B cell (primary cell): ENCODE results near the gene SLC23A3. TPM values are rescaled to one million over a fixed set of nuclear protein-coding genes. Genes with fewer than 3 reads are reported as not detected.

ENCODE experiments used
- ATAC-seq: fragments of 200-7000 bp; cut with Tn5 transposase; one replicate; pipeline ENCODE4 v1.10.0; 2021; ENCODE audit warnings: low read depth, mild to moderate bottlenecking, moderate number of reproducible peaks, moderate library complexity
- CTCF ChIA-PET: fragments of 350-600 bp; sonication (Branson Sonifier 250); formaldehyde crosslinking; loops from one replicate; lab custom pipeline; 2021; ENCODE audit warnings: antibody characterized with exemption, inconsistent platforms; lab: Charles Lee
- POLR2A ChIA-PET: fragments of 350-600 bp; sonication (Branson Sonifier 250); formaldehyde crosslinking; loops from one replicate; lab custom pipeline; 2021; ENCODE audit warnings: antibody characterized with exemption; lab: Charles Lee
- DNase-seq: peaks from one replicate; pipeline ENCODE4 v3.0.0; 2013
- H2AFZ ChIP-seq: 2 replicates; pipeline ENCODE4 v1.6.1; 2012; ENCODE audit warnings: mild to moderate bottlenecking, low read depth, low read length; ENCODE audit not compliant: insufficient read depth, poor library complexity, severe bottlenecking
- H3K27ac ChIP-seq, 2 donors: 1 replicate in 1 of 2; 2 replicates in 1 of 2; pipeline ENCODE4 v1.5.1; 2012 to 2013; ENCODE audit warnings: low read length in 2 of 2, mild to moderate bottlenecking in 2 of 2, moderate library complexity in 1 of 2
- H3K27me3 ChIP-seq, 4 experiments: fragments of 200-600 bp in 1 of 4; sonication (generic) in 1 of 4; replicated peaks in 1 of 4; 1 replicate in 2 of 4; 2 replicates in 2 of 4; pipeline versions ENCODE4 v1.6.1 to v1.7.0; 2013 to 2016; ENCODE audit warnings: low read length in 3 of 4, mild to moderate bottlenecking in 2 of 4, mixed read lengths in 1 of 4, moderate library complexity in 1 of 4; ENCODE audit not compliant: insufficient read depth in 4 of 4, control insufficient read depth in 3 of 4; ENCODE audit errors: control extremely low read depth in 1 of 4
- H3K36me3 ChIP-seq, 2 experiments: replicated peaks in 1 of 2; 1 replicate in 1 of 2; 2 replicates in 1 of 2; pipeline versions ENCODE4 v1.6.1 to v1.7.1; 2013; ENCODE audit warnings: low read length in 1 of 2; ENCODE audit not compliant: insufficient read depth in 2 of 2, control insufficient read depth in 1 of 2; ENCODE audit errors: control extremely low read depth in 1 of 2, extremely low read depth in 1 of 2
- H3K4me1 ChIP-seq, 2 donors: fragments of 200-600 bp in 1 of 2; sonication (generic) in 1 of 2; 1 replicate in 1 of 2; 2 replicates in 1 of 2; pipeline versions ENCODE4 v1.5.1 to v1.6.1; 2013 to 2017; ENCODE audit warnings: low read length in 2 of 2; ENCODE audit not compliant: control insufficient read depth in 2 of 2, insufficient read depth in 2 of 2
- H3K4me2 ChIP-seq: replicated peaks from 2 replicates; pipeline ENCODE3; 2012; ENCODE audit warnings: mild to moderate bottlenecking, low read depth, low read length; ENCODE audit not compliant: poor library complexity, severe bottlenecking
- H3K4me3 ChIP-seq, 5 experiments: fragments of 200-600 bp in 1 of 5; sonication (generic) in 1 of 5; 1 replicate in 3 of 5; 2 replicates in 2 of 5; pipeline versions ENCODE4 v1.5.1 to v1.7.0; 2011 to 2016; ENCODE audit warnings: low read length in 4 of 5, mild to moderate bottlenecking in 4 of 5, low read depth in 2 of 5, control low read depth in 1 of 5, moderate library complexity in 1 of 5; ENCODE audit not compliant: insufficient read depth in 1 of 5; ENCODE audit errors: control extremely low read depth in 1 of 5, extremely low read depth in 1 of 5
- H3K79me2 ChIP-seq: fragments of 200-600 bp; sonication (generic); one replicate; pipeline ENCODE4 v1.6.0; 2016; ENCODE audit warnings: low read length; ENCODE audit not compliant: control insufficient read depth, insufficient read depth
- H3K9ac ChIP-seq: fragments of 200-600 bp; sonication (generic); 2 replicates; pipeline ENCODE4 v1.6.1; 2017; ENCODE audit warnings: mild to moderate bottlenecking, low read length, moderate library complexity
- H3K9me3 ChIP-seq, 3 donors: one replicate each; pipeline versions ENCODE4 v1.6.1 to v1.7.1; 2013; ENCODE audit warnings: low read length in 2 of 3; ENCODE audit not compliant: control insufficient read depth in 2 of 3, insufficient read depth in 1 of 3; ENCODE audit errors: control extremely low read depth in 1 of 3
- H4K20me1 ChIP-seq: 2 replicates; pipeline ENCODE4 v1.6.0; 2012; ENCODE audit warnings: mild to moderate bottlenecking, low read length; ENCODE audit not compliant: insufficient read depth, control insufficient read depth, poor library complexity, severe bottlenecking
- H3K27ac Mint-ChIP-seq: one replicate; pipeline ENCODE4 v1.8.0; 2021; ENCODE audit warnings: mixed read lengths
- H3K27me3 Mint-ChIP-seq: one replicate; pipeline ENCODE4 v1.8.0; 2021; ENCODE audit warnings: mixed read lengths
- H3K4me1 Mint-ChIP-seq: one replicate; pipeline ENCODE4 v1.8.0; 2021; ENCODE audit warnings: mixed read lengths
- H3K4me3 Mint-ChIP-seq: one replicate; pipeline ENCODE4 v1.8.0; 2021; ENCODE audit warnings: mixed read lengths
- H3K9me3 Mint-ChIP-seq: one replicate; pipeline ENCODE4 v1.8.0; 2022; ENCODE audit warnings: mixed read lengths; ENCODE audit not compliant: insufficient read depth
- CTCF ChIP-seq: fragments of 200-600 bp; IDR thresholded peaks from one replicate; pipeline ENCODE4 v1.8.0; 2022; ENCODE audit warnings: antibody characterized with exemption, mild to moderate bottlenecking
- EZH2 ChIP-seq: IDR thresholded peaks from 2 replicates; pipeline ENCODE4 v1.6.1; 2012; ENCODE audit warnings: borderline replicate concordance, low read depth, mild to moderate bottlenecking, moderate library complexity, low read length; ENCODE audit not compliant: insufficient read depth, poor library complexity, severe bottlenecking
- WGBS: methylation state at CpG from one replicate; pipeline ENCODE4 v1.1.5; 2013; ENCODE audit warnings: missing lambda C conversion rate; ENCODE audit not compliant: insufficient coverage; 5-methylcytosine and 5-hydroxymethylcytosine counted together
- intact Hi-C: fragments of 100-400 bp; cut with micrococcal nuclease; formaldehyde crosslinking; loops from one replicate; pipeline ENCODE4 v1.10.0; 2022
- polyA plus RNA-seq: library from polyadenylated mRNA; depleted of rRNA; stranded (reverse); fragments of >200 nt; gene quantifications from 2 replicates; pipeline ENCODE4 v1.2.3, GENCODE V29; 2012
- total RNA-seq, 2 donors: library from RNA; stranded (reverse); fragments of 120-200 nt in 1 of 2; gene quantifications; 1 replicate in 1 of 2; 2 replicates in 1 of 2; pipeline versions ENCODE4 v1.2.3 to v1.2.4, GENCODE V29; 2013 to 2022

The SLC23A3 gene
- total and polyA plus RNA-seq, 2 donors (not counting 1 experiment from before 2014, with no cell fraction given): 2.4 to 15.2 TPM

GRCh38 chr2:219158025-219158424 lies 11.8 kb downstream of the SLC23A3 start:
- Histone ChIP-seq H3K9me3 (no peaks in the 10 kb centered on the region), H3K4me1 (peaks cover 9 to 15% of the 10 kb centered on the region in 2 donors), H3K4me3 (no peak overlapping the region), H3K4me2 (no peak overlapping the region), H3K36me3 (peaks cover 2 to 23% of the 10 kb centered on the region in 2 experiments), H3K27me3 (no peaks in the 10 kb centered on the region), H3K9ac (no peak overlapping the region), H2AFZ (no peak overlapping the region), H3K79me2 (peaks cover 14% of the 10 kb centered on the region), H3K27ac (no peak overlapping the region), H4K20me1 (peaks cover 8% of the 10 kb centered on the region)
- H3K27ac Mint-ChIP-seq: no peak overlapping the region
- WGBS: 97% methylated on average over 4 of the region's 4 CpGs
- H3K4me1 Mint-ChIP-seq: peaks cover 21% of the 10 kb centered on the region
- DNase-seq (no peak), ATAC-seq (no peak)
- no peaks in the 10 kb centered on the region for H3K27me3 Mint-ChIP-seq
- TF ChIP-seq CTCF (no peak), EZH2 (no peak)
- POLR2A ChIA-PET: interaction anchor here (0.7 to 1.5 kb wide), 3 partner anchors 49 to 137 kb away, joined by 3 to 5 read pairs (median 4); no protein-coding TSS in a partner anchor
- intact Hi-C loops: no loop called here
- CTCF ChIA-PET: interaction anchor here (0.8 to 9.9 kb wide), 16 partner anchors 9 to 372 kb away, joined by 3 to 117 read pairs (median 6); partner anchors contain the start of genes IHH and ZFAND2B
- no peak overlapping the region for H3K4me3 Mint-ChIP-seq
- H3K9me3 Mint-ChIP-seq: no peaks in the 10 kb centered on the region

GRCh38 chr2:219157396-219157795 lies 12.4 kb downstream of the SLC23A3 start:
- Histone ChIP-seq H3K4me1 (peaks cover 9 to 15% of the 10 kb centered on the region in 2 donors), H2AFZ (no peak overlapping the region), H3K4me3 (no peak overlapping the region), H3K9ac (no peak overlapping the region), H3K79me2 (peaks cover 14% of the 10 kb centered on the region), H4K20me1 (peaks cover 8% of the 10 kb centered on the region), H3K9me3 (no peaks in the 10 kb centered on the region), H3K27me3 (no peaks in the 10 kb centered on the region), H3K36me3 (peaks cover 2 to 25% of the 10 kb centered on the region in 2 experiments), H3K4me2 (no peak overlapping the region), H3K27ac (no peak overlapping the region)
- TF ChIP-seq CTCF (no peak), EZH2 (no peak)
- ChIA-PET POLR2A (no interaction called here), CTCF (interaction anchor here (0.8 to 9.9 kb wide), 15 partner anchors 9 to 305 kb away, joined by 3 to 117 read pairs (median 7); partner anchors contain the start of genes IHH and ZFAND2B)
- Mint-ChIP-seq H3K4me3 (no peak overlapping the region), H3K27ac (no peak overlapping the region), H3K27me3 (no peaks in the 10 kb centered on the region), H3K9me3 (no peaks in the 10 kb centered on the region), H3K4me1 (peaks cover 21% of the 10 kb centered on the region)
- intact Hi-C loops: no loop called here
- WGBS: 100% methylated on average over 4 of the region's 8 CpGs
- ATAC-seq: no peak
- no peak for DNase-seq
